ENCODE results near the gene ERG. TPM values are rescaled to one million over a fixed set of nuclear protein-coding genes. Genes with fewer than 3 reads are reported as not detected.

ERG gene
- total and polyA plus RNA-seq, 2 of the 8 experiments (the other 6 are each of a cell fraction or from before 2014, with no cell fraction given): 1.0 to 3.0 TPM

DNA sequence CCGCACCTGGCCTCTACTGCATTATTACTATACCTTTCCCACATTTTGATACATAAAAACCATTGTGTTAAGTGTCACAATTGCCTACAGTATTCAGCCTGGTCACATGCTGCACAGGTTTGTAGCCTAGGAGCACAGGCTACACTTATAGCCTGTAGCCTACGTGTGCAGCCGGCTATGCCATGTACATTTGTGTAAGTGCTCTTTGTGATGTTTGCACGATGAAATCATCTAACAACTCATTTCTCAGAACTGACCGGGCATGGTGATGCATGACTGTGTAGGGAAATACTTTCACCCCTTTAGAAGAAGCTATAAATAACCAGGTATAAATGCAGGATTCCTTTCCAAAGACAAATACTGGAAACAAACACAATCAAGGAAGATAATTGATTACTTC, 12.1 kb downstream of the ERG start:
- Histone ChIP-seq H3K9ac (replicated peaks in 1 of 4; ENCODE audit: extremely low read depth in 1 of 4, low read depth in 3 of 4, low read length in 3 of 4) (no peak overlapping the region), H3K14ac (ENCODE audit: insufficient read length) (no peak overlapping the region), H3K23me2 (ENCODE audit: low read depth, low read length) (no peaks in the 10 kb centered on the region), H3K18ac (ENCODE audit: extremely low read depth, low read length) (no peak overlapping the region), H4K91ac (replicated peaks; ENCODE audit: insufficient read length, low read length) (no peak overlapping the region), H2BK15ac (ENCODE audit: low read length) (no peak overlapping the region), H2BK20ac (ENCODE audit: low read length) (0 out of 2 replicates have a peak overlapping the region, but pooled peaks have one; percentile 50), H3K9me3 (ENCODE audit: insufficient read depth in 2 of 2, low read depth in 1 of 2, low read length in 1 of 2) (no peaks in the 10 kb centered on the region), H3K27ac (ENCODE audit: low read depth, low read length) (no peak overlapping the region), H2BK5ac (ENCODE audit: low read depth, low read length) (no peak overlapping the region), H3K4me3 (ENCODE audit: extremely low read depth in 1 of 4, insufficient read depth in 2 of 4, low read depth in 3 of 4, low read length in 4 of 4) (no peak overlapping the region), H3K4ac (replicated peaks; ENCODE audit: insufficient read length, low read depth, low read length) (no peak overlapping the region), H2AK5ac (ENCODE audit: low read depth, low read length) (no peak overlapping the region), H2BK12ac (ENCODE audit: low read depth, low read length) (no peak overlapping the region; the same call in 1 of the 2 replicates), H4K8ac (ENCODE audit: extremely low read depth, insufficient read depth, low read length) (no peak overlapping the region), H2BK120ac (replicated peaks; ENCODE audit: low read depth, low read length) (peak overlapping the region; percentile 62), H3K4me2 (ENCODE audit: insufficient read depth in 1 of 2, low read depth in 2 of 2, low read length in 2 of 2) (no peak overlapping the region), H3K56ac (replicated peaks; ENCODE audit: insufficient read length, low read depth, low read length) (no peak overlapping the region), H3K27me3 (replicated peaks in 1 of 4; ENCODE audit: control insufficient read depth in 3 of 4, extremely low read depth in 1 of 4, insufficient read depth in 3 of 4, low read length in 3 of 4) (no peaks in the 10 kb centered on the region), H2AFZ (ENCODE audit: low read length) (no peak overlapping the region), H3K23ac (ENCODE audit: insufficient read length) (no peak overlapping the region), H3K79me1 (ENCODE audit: low read depth, low read length) (no peaks in the 10 kb centered on the region), H3K4me1 (replicated peaks in 1 of 4; ENCODE audit: control insufficient read depth in 3 of 4, insufficient read depth in 4 of 4, low read length in 3 of 4) (peaks cover 0 to 11% (median 7%) of the 10 kb centered on the region in 4 experiments), H3K79me2 (ENCODE audit: control insufficient read depth in 1 of 2, insufficient read depth in 2 of 2, low read length in 2 of 2) (no peaks in the 10 kb centered on the region), H4K20me1 (replicated peaks in 1 of 2; ENCODE audit: control insufficient read depth in 1 of 2, insufficient read depth in 2 of 2, low read length in 2 of 2) (no peaks in the 10 kb centered on the region), H4K5ac (ENCODE audit: insufficient read length, low read depth, low read length) (no peak overlapping the region), H3K36me3 (ENCODE audit: control insufficient read depth in 2 of 4, insufficient read depth in 4 of 4, low read length in 3 of 4) (no peaks in the 10 kb centered on the region)
- ChIA-PET CTCF (ENCODE audit: partially characterized antibody) (interaction anchor here (1.8 kb wide), 1 partner anchor 18 kb away, joined by 6 read pairs; no protein-coding TSS in a partner anchor), POLR2A (ENCODE audit: partially characterized antibody) (no interaction called here)
- FAIRE-seq (no peak), DNase-seq (ENCODE audit: low read depth in 1 of 2, low spot score in 2 of 2) (no peak)
- TF ChIP-seq RAD21 (IDR thresholded peaks at IDR 0.05 in 1 of 2, conservative IDR thresholded peaks at IDR 0.05 in 1 of 2; ENCODE audit: low read depth in 2 of 2, low read length in 2 of 2) (no peak), EZH2 (IDR thresholded peaks at IDR 0.05; ENCODE audit: low read depth, low read length, severe bottlenecking) (no peak), POLR2A (IDR thresholded peaks at IDR 0.05; ENCODE audit: control extremely low read depth in 1 of 2, low read depth in 2 of 2, low read length in 2 of 2) (no peak), RFX5 (IDR thresholded peaks at IDR 0.05; ENCODE audit: borderline replicate concordance, low read depth, low read length) (no peak)
- WGBS, 2 experiments (ENCODE audit: extremely low coverage in 1 of 2, insufficient coverage in 1 of 2, insufficient read length in 1 of 2, insufficient replicate concordance in 2 of 2, low coverage in 1 of 2, low lambda C conversion rate in 2 of 2, missing lambda C conversion rate in 1 of 2): 86% methylated on average over 5 of the region's 5 CpGs; no CpG with 5 or more reads in 1 of the 2 experiments

Data from H1 (cell line).